GM08714 (cell line): ENCODE measurements around the gene ZBTB5.

ENCODE experiments used
- H3K4me3 ChIP-seq: fragments of 200-500 bp; sonication (Bioruptor generic); 2 replicates; pipeline ENCODE4 v1.5.1; 2014; ENCODE audit warnings: mild to moderate bottlenecking, low read length, inconsistent platforms
- ZNF274 ChIP-seq: IDR thresholded peaks from 2 replicates; pipeline ENCODE4 v1.6.1; 2012; ENCODE audit warnings: mild to moderate bottlenecking, low read depth, low read length

ZBTB5 gene

DNA sequence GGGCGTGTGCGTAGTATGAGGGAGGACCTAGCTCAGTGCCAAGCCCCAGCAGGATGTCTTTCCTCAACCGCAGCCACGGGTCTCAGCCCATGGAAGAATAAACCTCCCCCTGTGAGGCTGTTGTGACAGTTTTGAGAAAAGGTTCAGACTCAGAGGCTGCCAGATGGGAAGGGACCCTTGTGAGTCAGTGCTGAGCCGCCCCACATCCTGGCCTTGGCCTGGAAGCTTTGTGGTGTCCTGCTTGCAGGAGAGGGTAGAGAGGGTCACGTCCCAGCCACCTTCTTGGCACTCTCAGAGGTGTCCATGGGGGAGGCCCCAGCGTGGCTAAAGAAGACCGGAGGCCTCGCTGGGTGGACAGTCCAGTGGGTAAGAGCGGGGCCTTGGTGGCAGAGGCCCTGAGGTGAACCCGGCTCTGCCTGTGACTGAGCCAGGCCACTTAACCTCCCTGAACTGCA is 39.9 kb downstream of the ZBTB5 start:
- no peak for TF ChIP-seq ZNF274
- no peak overlapping the region for H3K4me3 ChIP-seq

- no peak overlapping the region; the same call in 1 of the 2 replicates for H3K4me3 ChIP-seq
- no peak for TF ChIP-seq ZNF274
Observed at GRCh38 chr9:37424686-37425297, 40.5 kb downstream of the ZBTB5 start.

DNA sequence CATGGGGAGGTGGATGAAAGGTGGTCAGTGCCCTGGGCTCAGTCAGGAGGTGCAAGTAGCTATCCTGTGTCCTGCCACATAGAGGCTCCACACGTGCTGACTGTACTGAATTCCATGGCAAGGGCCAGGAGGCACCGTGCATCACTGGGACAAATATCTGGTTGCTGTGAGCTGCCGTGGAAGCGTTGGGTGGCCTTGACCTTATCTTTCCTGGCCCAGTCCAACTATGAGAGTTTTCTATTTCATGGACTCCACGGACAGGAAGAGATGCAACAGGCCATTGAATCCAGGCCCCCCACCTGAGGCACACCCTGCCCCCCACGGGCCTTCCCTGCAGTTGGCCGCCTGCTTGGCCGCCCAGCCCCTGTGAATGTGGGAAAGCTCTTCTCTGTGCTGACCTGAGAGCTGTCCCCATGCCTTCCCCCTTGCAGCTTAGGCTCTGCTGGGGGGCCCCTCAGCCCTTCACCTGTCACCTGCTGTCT is 41.0 kb downstream of the ZBTB5 start:
- no peak for TF ChIP-seq ZNF274
- H3K4me3 ChIP-seq = peak overlapping the region; percentile 71; the same call in 1 of the 2 replicates

- H3K4me3 ChIP-seq = peak overlapping the region; percentile 71
- no peak for TF ChIP-seq ZNF274
Observed at GRCh38 chr9:37423508-37423907, 41.7 kb downstream of the ZBTB5 start.

DNA sequence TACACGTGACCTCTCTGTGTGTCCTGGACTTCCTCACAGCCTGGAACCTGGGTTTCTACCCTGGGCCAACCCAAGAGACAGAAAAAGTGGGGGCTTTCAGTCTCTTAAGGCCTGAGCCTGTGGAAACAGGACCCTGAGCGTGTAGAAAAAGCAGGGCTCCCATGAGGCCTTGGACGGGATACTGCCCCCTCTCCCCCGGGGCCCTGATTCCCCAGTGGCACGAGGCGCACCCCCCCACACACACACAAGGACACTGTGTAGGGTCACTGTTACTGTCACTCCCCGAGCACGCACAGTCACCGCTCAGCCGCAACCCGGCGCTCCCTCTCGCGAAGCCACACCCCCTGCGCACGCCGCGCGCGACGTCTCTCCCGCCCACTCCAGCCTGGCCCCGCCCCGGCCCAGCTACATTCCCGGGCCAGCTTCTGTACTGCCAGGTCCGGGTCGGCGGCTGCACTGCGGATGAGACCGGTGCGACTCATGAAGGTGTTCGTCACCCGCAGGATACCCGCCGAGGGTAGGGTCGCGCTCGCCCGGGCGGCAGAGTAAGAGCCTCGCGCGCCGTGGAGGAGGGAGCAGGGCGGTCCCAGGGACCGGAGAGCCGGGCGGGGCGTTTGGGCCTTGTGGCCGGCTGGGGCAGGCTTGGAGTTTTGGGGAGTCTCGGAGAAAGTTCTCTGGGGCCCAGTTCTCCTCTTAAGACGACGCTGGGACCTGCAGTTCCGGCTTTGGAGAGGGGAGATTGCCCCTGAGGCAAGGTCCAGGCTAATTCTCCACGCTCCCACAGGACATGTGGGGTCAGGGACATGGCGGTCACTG is 42.8 kb downstream of the ZBTB5 start, which contains the start of gene GRHPR:
GRHPR (plus strand) TSS at position 408 of the 816 bp plus-strand sequence; CDS start at position 463, 55 bp downstream.
- TF ChIP-seq ZNF274 = no peak
- H3K4me3 ChIP-seq = peak within 1 kb of the TSS; percentile 71

DNA sequence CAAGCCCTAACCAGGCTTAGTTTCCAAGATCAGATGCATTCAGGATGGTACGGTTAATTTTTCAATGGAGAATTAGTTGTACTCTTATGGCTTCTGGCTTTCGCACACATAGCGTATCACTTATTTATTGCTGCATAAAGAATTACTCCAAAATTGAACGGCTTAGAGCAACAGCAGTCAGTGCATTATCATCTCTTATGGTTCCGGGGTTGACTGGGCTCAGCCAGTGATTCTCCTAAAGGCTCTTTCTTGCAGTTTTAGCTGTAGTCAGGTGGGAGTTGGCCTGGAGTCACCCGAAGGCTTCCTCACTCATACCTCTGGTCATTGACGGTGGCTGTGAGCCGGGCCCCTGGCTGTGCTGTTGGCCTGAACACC is 43.3 kb downstream of the ZBTB5 start:
- TF ChIP-seq ZNF274 = no peak
- peak overlapping the region; percentile 71; the same call in 1 of the 2 replicates for H3K4me3 ChIP-seq

DNA sequence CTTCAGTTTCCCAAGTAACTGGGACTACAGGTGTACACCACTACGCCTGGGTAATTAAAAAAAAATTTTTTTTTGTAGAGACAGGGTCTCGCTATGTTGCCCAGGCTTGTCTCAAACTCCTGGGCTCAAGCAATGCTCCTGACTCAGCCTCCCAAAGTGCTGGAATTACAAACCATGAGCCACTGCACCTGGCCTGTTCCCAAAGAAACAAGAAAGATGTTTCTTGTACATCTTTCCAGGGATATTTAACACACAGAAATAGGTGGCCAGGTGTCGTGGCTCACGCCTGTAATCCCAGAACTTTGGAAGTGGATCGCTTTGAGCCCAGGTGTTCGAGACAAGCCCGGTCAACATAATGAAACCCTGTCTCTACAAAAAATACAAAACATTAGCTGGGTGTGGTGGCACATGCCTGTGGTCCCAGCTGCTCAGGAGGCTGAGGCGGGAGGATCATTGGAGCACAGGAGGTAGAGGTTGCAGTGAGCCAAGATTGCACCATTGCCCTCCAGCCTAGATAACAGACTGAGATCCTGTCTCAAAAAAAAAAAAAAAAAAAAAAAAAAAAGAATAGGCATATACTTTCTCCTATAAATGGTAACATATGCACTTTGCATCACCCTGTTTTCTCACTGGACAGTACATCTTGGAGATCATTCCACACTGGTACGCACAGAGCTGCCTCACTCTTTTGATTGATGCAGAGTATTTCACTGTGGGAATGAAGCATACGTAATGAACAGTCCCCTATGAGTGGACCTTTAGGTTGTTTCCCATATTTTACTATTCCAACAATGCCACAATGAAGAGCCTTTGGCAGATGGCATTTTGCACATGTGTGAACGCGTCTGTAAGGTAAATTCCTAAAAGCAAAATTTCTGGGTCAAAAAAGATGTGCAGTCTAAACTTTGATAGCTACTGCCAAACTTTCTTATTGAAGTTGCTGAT is 44.7 kb downstream of the ZBTB5 start:
- H3K4me3 ChIP-seq = no peak overlapping the region
- TF ChIP-seq ZNF274 = no peak

- TF ChIP-seq ZNF274 = no peak
- H3K4me3 ChIP-seq = no peak overlapping the region
Observed at GRCh38 chr9:37419204-37419603, 46.0 kb downstream of the ZBTB5 start.

DNA sequence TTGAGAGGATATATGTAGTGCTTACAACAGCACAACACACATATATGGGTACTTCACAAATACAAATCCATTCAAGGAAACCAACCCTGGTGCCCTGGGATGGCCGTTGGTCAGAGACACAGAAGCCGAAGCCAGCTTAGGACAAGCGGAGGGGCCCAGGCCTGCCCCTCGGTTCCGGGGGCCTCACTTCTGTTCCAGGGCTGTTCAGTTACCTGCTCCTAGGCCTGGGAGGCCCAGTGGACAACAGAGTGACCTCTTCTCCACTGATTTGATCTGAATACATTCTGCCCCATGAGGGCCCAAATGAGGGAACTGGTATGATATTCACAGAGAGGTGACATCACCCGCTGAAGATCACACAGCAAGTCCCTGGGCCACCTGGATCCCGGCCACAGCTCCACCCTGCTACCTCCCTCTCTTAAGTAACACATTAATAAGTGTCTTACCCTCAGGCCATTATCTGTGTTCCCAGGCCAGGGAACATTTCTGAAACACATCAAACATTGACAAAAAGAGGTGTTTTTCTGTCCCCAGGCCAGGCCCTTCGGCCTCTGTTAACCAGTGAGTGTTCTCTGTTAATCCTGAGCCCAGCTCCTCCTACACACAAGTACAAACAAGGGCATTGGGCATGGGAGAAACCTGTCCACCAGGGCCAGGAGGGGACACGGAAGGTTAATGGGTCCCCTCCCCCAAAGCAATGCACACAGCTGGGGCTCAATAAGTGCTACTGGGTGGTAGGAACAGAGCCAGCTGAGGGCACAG is 47.2 kb downstream of the ZBTB5 start:
- no peak overlapping the region for H3K4me3 ChIP-seq
- no peak for TF ChIP-seq ZNF274

- no peak overlapping the region for H3K4me3 ChIP-seq
- TF ChIP-seq ZNF274 = no peak
Observed at GRCh38 chr9:37417252-37417803, 47.9 kb downstream of the ZBTB5 start.

GRCh38 chr9:37415011-37415719 is 50.1 kb downstream of the ZBTB5 start:
- no peak for TF ChIP-seq ZNF274
- H3K4me3 ChIP-seq = no peak overlapping the region

DNA sequence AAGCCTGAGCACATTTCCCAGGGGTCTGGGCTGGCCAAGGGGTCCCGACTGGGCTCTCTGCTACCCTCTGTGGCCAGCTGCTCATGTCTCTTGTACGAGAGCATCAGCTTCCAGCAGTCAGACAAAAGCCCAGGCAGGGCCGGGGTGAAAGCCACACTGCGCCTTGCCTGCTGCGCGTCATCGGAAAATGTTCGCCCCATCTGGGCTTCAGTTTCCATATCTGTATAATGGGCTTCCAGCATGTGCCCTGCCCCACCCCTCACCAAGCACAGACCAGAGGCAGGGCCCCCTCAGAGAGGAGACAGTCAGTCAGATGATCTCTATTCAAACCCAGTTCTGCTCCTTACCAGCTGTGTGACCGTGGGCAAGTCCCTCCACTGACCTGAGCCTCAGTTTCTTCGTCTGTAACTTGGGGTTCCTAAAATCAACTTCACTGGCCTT is 50.7 kb downstream of the ZBTB5 start:
- no peak for TF ChIP-seq ZNF274
- H3K4me3 ChIP-seq = no peak overlapping the region

DNA sequence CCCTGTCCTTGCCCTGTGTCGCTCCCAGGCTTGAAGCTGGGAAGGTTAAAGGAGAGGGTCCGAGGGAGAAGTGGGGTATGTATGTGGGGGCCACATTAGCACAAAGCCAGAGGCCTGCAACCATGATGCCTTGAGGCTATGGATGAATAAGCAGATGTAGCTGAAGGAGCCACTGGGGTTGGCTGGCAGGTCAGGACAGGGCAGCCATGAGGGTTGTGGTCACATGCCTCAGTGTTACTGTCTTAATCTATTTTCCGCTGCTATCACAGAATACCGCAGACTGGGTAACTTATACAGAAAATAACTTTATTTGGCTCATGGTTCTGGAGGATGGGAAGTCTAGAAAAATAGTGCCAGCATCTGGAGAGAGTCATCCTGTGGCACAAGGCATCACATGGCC is 51.9 kb downstream of the ZBTB5 start:
- no peak for TF ChIP-seq ZNF274
- H3K4me3 ChIP-seq = no peak overlapping the region
